ENCODE measurements around the gene HPCAL1.

DNA sequence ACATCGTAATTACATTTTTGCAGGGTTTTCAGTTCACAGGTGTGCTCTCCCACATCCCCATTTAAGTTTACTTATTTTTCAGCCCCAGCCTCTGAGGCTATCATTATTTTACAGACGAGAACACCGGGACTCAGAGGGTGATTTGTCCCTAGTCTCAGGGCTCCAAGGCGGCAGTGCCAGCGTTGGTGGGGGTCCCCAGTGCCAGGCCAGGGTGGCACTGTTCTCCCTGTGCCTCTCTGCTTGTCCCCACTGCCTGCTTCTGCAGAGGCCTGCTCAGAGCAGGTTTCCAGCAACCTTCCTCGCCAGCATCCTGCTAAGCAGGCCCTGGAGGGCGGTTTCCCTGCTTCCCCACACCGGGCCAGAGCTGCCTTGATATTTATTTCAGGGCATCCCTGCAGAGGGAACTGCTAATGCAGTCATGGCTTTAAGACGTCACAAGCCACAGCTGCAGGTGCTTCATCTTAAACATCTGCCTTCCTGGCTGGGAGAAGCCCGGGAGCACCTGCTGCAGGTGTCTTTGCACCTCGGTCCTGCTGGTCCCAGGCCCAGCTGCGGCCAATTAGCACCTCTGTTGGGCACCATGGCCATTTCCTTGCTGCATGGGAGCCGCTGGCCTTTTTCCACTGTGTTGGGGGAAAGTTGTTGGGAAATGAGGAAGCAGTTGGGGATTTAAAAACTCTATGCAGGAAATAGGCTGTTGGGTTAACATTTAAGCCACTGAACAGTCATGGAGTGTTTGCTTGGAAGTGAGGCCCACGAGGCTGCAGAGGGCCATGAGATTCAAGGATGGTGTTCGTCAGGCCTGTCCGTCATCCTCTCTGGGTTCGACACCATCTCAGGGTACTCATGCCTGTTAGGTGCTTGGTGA, 22.8 kb downstream of the HPCAL1 start:
- TF ChIP-seq, protein P1, sequence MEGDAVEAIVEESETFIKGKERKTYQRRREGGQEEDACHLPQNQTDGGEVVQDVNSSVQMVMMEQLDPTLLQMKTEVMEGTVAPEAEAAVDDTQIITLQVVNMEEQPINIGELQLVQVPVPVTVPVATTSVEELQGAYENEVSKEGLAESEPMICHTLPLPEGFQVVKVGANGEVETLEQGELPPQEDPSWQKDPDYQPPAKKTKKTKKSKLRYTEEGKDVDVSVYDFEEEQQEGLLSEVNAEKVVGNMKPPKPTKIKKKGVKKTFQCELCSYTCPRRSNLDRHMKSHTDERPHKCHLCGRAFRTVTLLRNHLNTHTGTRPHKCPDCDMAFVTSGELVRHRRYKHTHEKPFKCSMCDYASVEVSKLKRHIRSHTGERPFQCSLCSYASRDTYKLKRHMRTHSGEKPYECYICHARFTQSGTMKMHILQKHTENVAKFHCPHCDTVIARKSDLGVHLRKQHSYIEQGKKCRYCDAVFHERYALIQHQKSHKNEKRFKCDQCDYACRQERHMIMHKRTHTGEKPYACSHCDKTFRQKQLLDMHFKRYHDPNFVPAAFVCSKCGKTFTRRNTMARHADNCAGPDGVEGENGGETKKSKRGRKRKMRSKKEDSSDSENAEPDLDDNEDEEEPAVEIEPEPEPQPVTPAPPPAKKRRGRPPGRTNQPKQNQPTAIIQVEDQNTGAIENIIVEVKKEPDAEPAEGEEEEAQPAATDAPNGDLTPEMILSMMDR (IDR thresholded peaks at IDR 0.05; ENCODE audit: insufficient read depth, low read depth, low read length): no peak
- TF ChIP-seq EZH2 (IDR thresholded peaks at IDR 0.05; ENCODE audit: insufficient read depth, low read length): no peak
